Skeletal muscle tissue (tissue), 4 donors: ENCODE measurements around the gene MATN1. TPM values are rescaled to one million over a fixed set of nuclear protein-coding genes. Genes with fewer than 3 reads are reported as not detected.

ENCODE experiments used
- H3K27ac ChIP-seq: one replicate; pipeline ENCODE4 v1.7.0; 2013; ENCODE audit warnings: mild to moderate bottlenecking, low read depth, low read length, inconsistent platforms
- H3K27me3 ChIP-seq, 3 donors: one replicate each; pipeline ENCODE4 v1.7.0; 2013; ENCODE audit warnings: low read length in 3 of 3; ENCODE audit not compliant: control insufficient read depth in 3 of 3, insufficient read depth in 3 of 3
- H3K36me3 ChIP-seq, 3 donors: one replicate each; pipeline ENCODE4 v1.7.0; 2013; ENCODE audit warnings: low read length in 3 of 3; ENCODE audit not compliant: control insufficient read depth in 3 of 3, insufficient read depth in 3 of 3
- H3K4me1 ChIP-seq, 3 donors: one replicate each; pipeline ENCODE4 v1.7.0; 2013; ENCODE audit warnings: low read length in 3 of 3, mild to moderate bottlenecking in 3 of 3; ENCODE audit not compliant: control insufficient read depth in 3 of 3, insufficient read depth in 3 of 3
- H3K4me3 ChIP-seq, 3 donors: one replicate each; pipeline ENCODE4 v1.7.0; 2013; ENCODE audit warnings: low read length in 3 of 3
- H3K9ac ChIP-seq, 3 donors: one replicate each; pipeline ENCODE4 v1.7.0; 2013; ENCODE audit warnings: low read length in 3 of 3, mild to moderate bottlenecking in 3 of 3, moderate library complexity in 2 of 3, low read depth in 1 of 3
- H3K9me3 ChIP-seq, 3 donors: one replicate each; pipeline ENCODE4 v1.7.0; 2013; ENCODE audit warnings: low read length in 3 of 3; ENCODE audit not compliant: control insufficient read depth in 3 of 3
- total RNA-seq: library from RNA; depleted of rRNA; stranded (reverse); fragments of >200 nt; gene quantifications from one replicate; pipeline ENCODE4 v1.2.3, GENCODE V29; 2014
- donor health status: Osteomylitis.

Gene MATN1
- total RNA-seq, 1 donor from 2014 or later, result 1.6 TPM

GRCh38 chr1:30684259-30684658 lies 39.1 kb downstream of the MATN1 start:
- no peak overlapping the region for H3K9ac ChIP-seq
- H3K36me3 ChIP-seq, result no peaks in the 10 kb centered on the region
- peaks cover 44 to 47% (median 45%) of the 10 kb centered on the region in 3 donors for H3K27me3 ChIP-seq
- H3K27ac ChIP-seq, result no peak overlapping the region
- H3K4me1 ChIP-seq, result no peaks in the 10 kb centered on the region
- no peaks in the 10 kb centered on the region for H3K9me3 ChIP-seq
- no peak overlapping the region for H3K4me3 ChIP-seq

- no peak overlapping the region for H3K9ac ChIP-seq
- no peaks in the 10 kb centered on the region for H3K4me1 ChIP-seq
- H3K36me3 ChIP-seq, result no peaks in the 10 kb centered on the region
- no peak overlapping the region for H3K27ac ChIP-seq
- peaks cover 39 to 44% (median 42%) of the 10 kb centered on the region in 3 donors for H3K27me3 ChIP-seq
- no peaks in the 10 kb centered on the region for H3K9me3 ChIP-seq
- H3K4me3 ChIP-seq, result no peak overlapping the region
Measured at GRCh38 chr1:30683699-30684098, 39.7 kb downstream of the MATN1 start.

DNA sequence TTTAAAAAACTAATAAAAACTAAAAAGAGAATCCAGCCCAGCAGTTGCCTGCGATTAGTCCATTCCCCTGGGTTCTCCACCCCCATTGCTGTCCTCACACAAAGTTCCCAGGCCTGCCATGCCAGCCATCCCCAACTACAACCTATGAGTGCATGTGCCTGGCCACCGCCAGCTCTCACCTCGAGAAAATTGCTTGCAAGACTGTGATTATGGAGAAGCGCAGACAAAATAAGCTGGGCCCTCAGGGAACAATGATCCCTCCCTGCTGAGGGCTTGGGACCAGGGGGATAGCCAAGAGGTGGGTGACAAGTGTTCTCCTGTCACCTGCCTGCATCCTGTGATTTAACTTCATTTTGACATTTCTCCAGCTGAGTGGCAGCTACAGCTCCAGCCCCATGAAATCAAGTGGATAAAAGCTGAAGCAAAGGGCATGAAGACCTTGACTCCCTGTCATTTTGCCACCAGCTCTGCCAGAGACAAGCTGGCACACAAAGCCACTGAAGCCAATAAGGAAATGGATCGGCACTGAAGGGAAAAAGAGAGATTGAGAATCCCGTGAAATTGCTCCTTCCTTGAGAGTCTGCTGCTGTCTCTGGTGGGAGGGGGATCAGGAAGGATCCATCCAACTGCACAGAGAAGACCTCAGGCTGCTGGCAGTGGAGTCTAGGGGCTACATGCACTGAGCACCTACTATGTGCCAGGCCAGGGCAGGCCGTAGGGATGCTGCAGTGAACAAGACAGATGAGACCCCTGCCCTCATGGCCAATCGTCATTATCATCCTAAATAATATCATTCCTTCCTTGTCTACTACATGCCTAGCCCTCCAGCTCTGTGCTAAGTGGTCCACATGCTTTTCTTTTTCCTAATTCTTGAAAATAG lies 40.7 kb downstream of the MATN1 start:
- no peaks in the 10 kb centered on the region for H3K4me1 ChIP-seq
- H3K27ac ChIP-seq, result no peak overlapping the region
- peaks cover 39 to 44% (median 42%) of the 10 kb centered on the region in 3 donors for H3K27me3 ChIP-seq

GRCh38 chr1:30681782-30682181 lies 41.6 kb downstream of the MATN1 start:
- Histone ChIP-seq H3K27ac (no peak overlapping the region), H3K4me1 (no peaks in the 10 kb centered on the region), H3K9ac (no peak overlapping the region), H3K4me3 (no peak overlapping the region), H3K9me3 (no peaks in the 10 kb centered on the region), H3K27me3 (peaks cover 36 to 42% (median 39%) of the 10 kb centered on the region in 3 donors), H3K36me3 (no peaks in the 10 kb centered on the region)

More for the DNA sequence above, 40.7 kb downstream of the MATN1 start:
- Histone ChIP-seq H3K36me3 (no peaks in the 10 kb centered on the region), H3K9me3 (no peaks in the 10 kb centered on the region), H3K9ac (no peak overlapping the region), H3K4me3 (no peak overlapping the region)

GRCh38 chr1:30680879-30681278 lies 42.5 kb downstream of the MATN1 start:
- no peaks in the 10 kb centered on the region for H3K36me3 ChIP-seq
- peaks cover 31 to 39% (median 32%) of the 10 kb centered on the region in 3 donors for H3K27me3 ChIP-seq
- peaks cover 0 to 1% (median 0%) of the 10 kb centered on the region in 3 donors for H3K4me1 ChIP-seq
- H3K27ac ChIP-seq, result no peak overlapping the region
- no peaks in the 10 kb centered on the region for H3K9me3 ChIP-seq
- H3K9ac ChIP-seq, result no peak overlapping the region
- no peak overlapping the region for H3K4me3 ChIP-seq

GRCh38 chr1:30680429-30680828 lies 43.0 kb downstream of the MATN1 start:
- no peaks in the 10 kb centered on the region for H3K9me3 ChIP-seq
- H3K27ac ChIP-seq, result no peak overlapping the region
- H3K4me1 ChIP-seq, result peaks cover 0 to 4% (median 0%) of the 10 kb centered on the region in 3 donors
- H3K9ac ChIP-seq, result no peak overlapping the region
- H3K27me3 ChIP-seq, result peaks cover 27 to 34% (median 27%) of the 10 kb centered on the region in 3 donors
- H3K36me3 ChIP-seq, result no peaks in the 10 kb centered on the region
- H3K4me3 ChIP-seq, result no peak overlapping the region

GRCh38 chr1:30679976-30680305 lies 43.4 kb downstream of the MATN1 start:
- H3K27me3 ChIP-seq, result peaks cover 23 to 31% (median 23%) of the 10 kb centered on the region in 3 donors
- peaks cover 0 to 4% (median 0%) of the 10 kb centered on the region in 3 donors for H3K4me1 ChIP-seq
- no peak overlapping the region for H3K4me3 ChIP-seq
- H3K36me3 ChIP-seq, result no peaks in the 10 kb centered on the region
- H3K9me3 ChIP-seq, result no peaks in the 10 kb centered on the region
- no peak overlapping the region for H3K27ac ChIP-seq
- H3K9ac ChIP-seq, result no peak overlapping the region

- H3K9ac ChIP-seq, result no peak overlapping the region
- H3K9me3 ChIP-seq, result no peaks in the 10 kb centered on the region
- peaks cover 18 to 26% (median 18%) of the 10 kb centered on the region in 3 donors for H3K27me3 ChIP-seq
- no peak overlapping the region for H3K4me3 ChIP-seq
- H3K27ac ChIP-seq, result no peak overlapping the region
- H3K4me1 ChIP-seq, result peaks cover 0 to 4% (median 0%) of the 10 kb centered on the region in 3 donors
- H3K36me3 ChIP-seq, result no peaks in the 10 kb centered on the region
Measured at GRCh38 chr1:30679201-30679975, 44.0 kb downstream of the MATN1 start.

- H3K9ac ChIP-seq, result no peak overlapping the region
- no peaks in the 10 kb centered on the region for H3K36me3 ChIP-seq
- no peak overlapping the region for H3K27ac ChIP-seq
- H3K9me3 ChIP-seq, result peaks cover 0 to 5% (median 0%) of the 10 kb centered on the region in 3 donors
- peaks cover 7 to 15% (median 9%) of the 10 kb centered on the region in 3 donors for H3K27me3 ChIP-seq
- H3K4me1 ChIP-seq, result peaks cover 0 to 4% (median 0%) of the 10 kb centered on the region in 3 donors
- H3K4me3 ChIP-seq, result no peak overlapping the region
Measured at GRCh38 chr1:30678209-30678608, 45.2 kb downstream of the MATN1 start.

DNA sequence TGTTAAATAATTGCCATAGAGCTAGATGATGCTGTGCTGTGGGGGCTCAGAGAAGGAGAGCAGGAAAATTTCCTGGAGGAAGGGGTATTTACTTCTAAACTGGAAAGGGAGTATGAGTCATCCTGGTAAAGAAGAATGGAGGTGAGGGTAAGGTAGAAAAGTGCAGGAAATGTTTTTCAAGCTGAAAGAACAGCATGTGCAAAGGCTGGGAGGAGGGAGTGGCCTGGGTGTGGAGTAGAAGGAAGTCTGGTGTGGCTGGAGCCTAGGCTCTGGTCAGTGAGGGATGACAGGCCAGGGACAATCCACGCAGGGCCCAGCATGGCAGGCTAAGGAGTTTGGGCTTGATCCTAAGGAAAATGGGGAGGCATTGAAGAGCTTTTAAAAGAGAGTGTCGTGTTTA lies 45.9 kb downstream of the MATN1 start:
- Histone ChIP-seq H3K9ac (no peak overlapping the region), H3K4me1 (peaks cover 0 to 4% (median 0%) of the 10 kb centered on the region in 3 donors), H3K9me3 (peaks cover 0 to 5% (median 0%) of the 10 kb centered on the region in 3 donors), H3K4me3 (no peak overlapping the region), H3K27ac (no peak overlapping the region), H3K27me3 (peaks cover 2 to 8% (median 5%) of the 10 kb centered on the region in 3 donors), H3K36me3 (no peaks in the 10 kb centered on the region)
